GM12878 (cell line): Measurements from ENCODE around the gene KPTN. TPM values are rescaled to one million over a fixed set of nuclear protein-coding genes. Genes with fewer than 3 reads are reported as not detected.

ENCODE experiments used
- ATAC-seq: fragments of 200-7000 bp; cut with Tn5 transposase; 3 replicates; pipeline ENCODE4 v1.9.1; 2020; ENCODE audit warnings: mild to moderate bottlenecking, moderate library complexity
- BruUV-seq: library from RNA; stranded (reverse); fragments of 400-500 nt; replicated peaks from 2 replicates; lab custom pipeline; 2021; lab: Mats Ljungman, UMichigan
- CTCF ChIA-PET: fragments of 300-600 bp; sonication (Branson Sonifier 250); formaldehyde crosslinking; extraction: SDS; loops from one replicate; lab custom pipeline; 2021; ENCODE audit warnings: inconsistent platforms; lab: Yijun Ruan, JAX
- POLR2A ChIA-PET: fragments of 350-600 bp; formaldehyde crosslinking; extraction: SDS; loops from one replicate; lab custom pipeline; 2021; ENCODE audit warnings: inconsistent platforms; lab: Charles Lee
- RAD21 ChIA-PET: fragments of 300-600 bp; sonication (Branson Sonifier 250); formaldehyde crosslinking; loops from one replicate; lab custom pipeline; 2023; ENCODE audit warnings: antibody characterized with exemption; ENCODE audit not compliant: unreplicated experiment; lab: Charles Lee
- SMC1A ChIA-PET: fragments of 300-600 bp; sonication (Branson Sonifier 250); formaldehyde crosslinking; loops from one replicate; lab custom pipeline; 2023; ENCODE audit not compliant: unreplicated experiment, uncharacterized antibody; lab: Charles Lee
- DNase-seq: peaks from one replicate; pipeline ENCODE4 v3.0.0-alpha.2; 2011; ENCODE audit warnings: low read depth, low spot score
- FAIRE-seq: peaks from 3 replicates; lab custom pipeline; 2011; peaks lifted over from hg19 to GRCh38; lab: Jason Lieb, UNC
- H2AFZ ChIP-seq: 2 replicates; pipeline ENCODE4 v1.6.0; 2011; ENCODE audit warnings: low read depth, low read length, control low read depth; ENCODE audit not compliant: control insufficient read depth
- H3K27ac ChIP-seq: 2 replicates; pipeline ENCODE4 v1.5.1; 2011; ENCODE audit warnings: control low read depth; ENCODE audit not compliant: control insufficient read depth, insufficient read depth
- H3K27me3 ChIP-seq, 2 experiments: replicated peaks in 1 of 2; 2 replicates each; pipeline versions ENCODE4 v1.6.0 to v1.6.1; 2011; ENCODE audit warnings: low read length in 1 of 2; ENCODE audit not compliant: control insufficient read depth in 2 of 2, insufficient read depth in 2 of 2
- H3K36me3 ChIP-seq, 2 experiments: 2 replicates each; pipeline ENCODE4 v1.5.1; 2011; ENCODE audit warnings: low read length in 1 of 2; ENCODE audit not compliant: control insufficient read depth in 2 of 2, insufficient read depth in 2 of 2
- H3K4me1 ChIP-seq: 2 replicates; pipeline ENCODE4 v1.6.1; 2011; ENCODE audit warnings: mild to moderate bottlenecking, low read length, moderate library complexity, mixed read lengths; ENCODE audit not compliant: control insufficient read depth, insufficient read depth
- H3K4me2 ChIP-seq: 2 replicates; pipeline ENCODE4 v1.6.0; 2011; ENCODE audit warnings: control low read depth; ENCODE audit not compliant: control insufficient read depth, insufficient read depth
- H3K4me3 ChIP-seq: fragments of 200-600 bp; sonication (generic); 2 replicates; pipeline ENCODE4 v1.5.1; 2016
- H3K79me2 ChIP-seq: 2 replicates; pipeline ENCODE4 v1.6.0; 2011; ENCODE audit warnings: low read length; ENCODE audit not compliant: control insufficient read depth, insufficient read depth
- H3K9ac ChIP-seq: 2 replicates; pipeline ENCODE4 v1.8.0; 2011; ENCODE audit warnings: low read length, control low read depth, mixed read lengths; ENCODE audit not compliant: control insufficient read depth, insufficient read depth
- H3K9me3 ChIP-seq: replicated peaks from 3 replicates; pipeline ENCODE4 v1.5.1; 2011; ENCODE audit warnings: mild to moderate bottlenecking, low read length; ENCODE audit not compliant: control insufficient read depth, insufficient read depth
- H4K20me1 ChIP-seq: 2 replicates; pipeline ENCODE4 v1.6.0; 2011; ENCODE audit not compliant: control insufficient read depth, insufficient read depth
- BMI1 ChIP-seq: fragments of 450-650 bp; IDR thresholded peaks from 2 replicates; pipeline ENCODE4 v1.6.1; 2016; ENCODE audit warnings: mild to moderate bottlenecking, moderate library complexity, borderline replicate concordance
- CHD1 ChIP-seq: IDR thresholded peaks from 2 replicates; pipeline ENCODE4 v1.6.1; 2012; ENCODE audit warnings: low read depth, low read length, improper control_type of control experiment
- EZH2 ChIP-seq: IDR thresholded peaks from 2 replicates; pipeline ENCODE4 v1.6.1; 2012; ENCODE audit warnings: low read depth, mild to moderate bottlenecking, control low read depth, inconsistent platforms, low read length, borderline replicate concordance; ENCODE audit not compliant: control insufficient read depth
- IKZF2 ChIP-seq, 2 experiments: fragments of 450-650 bp; IDR thresholded peaks; 2 replicates each; pipeline ENCODE4 v1.6.1; 2017; ENCODE audit warnings: mild to moderate bottlenecking in 2 of 2, moderate library complexity in 2 of 2
- KAT2A ChIP-seq: conservative IDR thresholded peaks from 2 replicates; pipeline ENCODE4 v1.6.1; 2011; ENCODE audit warnings: low read depth, low read length; ENCODE audit not compliant: control insufficient read depth
- POU2F2 ChIP-seq: IDR thresholded peaks from 3 replicates; pipeline ENCODE4 v1.6.1; 2011; ENCODE audit warnings: low read depth, mild to moderate bottlenecking, low read length, borderline replicate concordance
- SMAD1 ChIP-seq: fragments of 450-650 bp; IDR thresholded peaks from 2 replicates; pipeline ENCODE4 v1.6.1; 2018; ENCODE audit warnings: mild to moderate bottlenecking, low read depth; ENCODE audit not compliant: partially characterized antibody
- ZNF274 ChIP-seq: IDR thresholded peaks from one replicate; pipeline ENCODE4 v1.8.0; 2011; ENCODE audit not compliant: insufficient read length, insufficient read depth
- ZNF384 ChIP-seq: IDR thresholded peaks from 2 replicates; pipeline ENCODE4 v1.6.1; 2012; ENCODE audit warnings: low read depth, mild to moderate bottlenecking, low read length, improper control_type of control experiment, borderline replicate concordance
- ZNF622 ChIP-seq: fragments of 450-650 bp; IDR thresholded peaks from 2 replicates; pipeline ENCODE4 v1.6.1; 2017; ENCODE audit warnings: mild to moderate bottlenecking, inconsistent platforms
- ZSCAN29 ChIP-seq: fragments of 450-650 bp; IDR thresholded peaks from 2 replicates; pipeline ENCODE4 v1.6.1; 2017; ENCODE audit warnings: mild to moderate bottlenecking, moderate library complexity
- WGBS: methylation state at CpG from one replicate; pipeline ENCODE4 v1.1.6; 2016; ENCODE audit warnings: low lambda C conversion rate; ENCODE audit not compliant: insufficient replicate concordance, insufficient coverage; ENCODE audit errors: missing lambda C conversion rate; 5-methylcytosine and 5-hydroxymethylcytosine counted together
- in situ Hi-C: fragments of 300-500 bp; cut with MboI; formaldehyde crosslinking; loops from 9 replicates; pipeline ENCODE4 v1.14.3; 2018; ENCODE audit warnings: mixed read lengths
- intact Hi-C: fragments of 100-400 bp; cut with micrococcal nuclease; formaldehyde crosslinking; loops from one replicate; pipeline ENCODE4 v1.14.2; 2022; ENCODE audit not compliant: unreplicated experiment
- polyA plus RNA-seq, 11 experiments: library from polyadenylated mRNA; depleted of rRNA in 4 of 11; unstranded in 6 of 11; stranded (reverse) in 5 of 11; fragments of >200 nt; fragmentation: Nextera tagmentation in 4 of 11; fragmentation: Illumina TruSeq in 1 of 11; extraction: Ambion mirVana in 4 of 11; extraction: Trizol in 1 of 11; gene quantifications; 1 replicate in 1 of 11; 2 replicates in 10 of 11; pipeline versions ENCODE4 v1.2.1 to v1.2.3, GENCODE V29; 2011 to 2016; ENCODE audit warnings: inconsistent platforms in 2 of 11, missing spikeins in 2 of 11, low read depth in 1 of 11
- total RNA-seq, 4 experiments: library from RNA; depleted of rRNA in 3 of 4; stranded (reverse); fragments of >200 nt in 3 of 4; fragmentation: Illumina TruSeq in 1 of 4; extraction: Trizol in 1 of 4; gene quantifications; 2 replicates each; pipeline versions ENCODE4 v1.2.1 to v1.2.3, GENCODE V29; 2013 to 2021
- TF ChIP-seq, protein P1 (sequence below): IDR thresholded peaks from 2 replicates; pipeline ENCODE4 v1.6.1; 2012; ENCODE audit warnings: low read depth, low read length, improper control_type of control experiment
- TF ChIP-seq, protein P2 (sequence below): fragments of 450-650 bp; conservative IDR thresholded peaks from 2 replicates; pipeline ENCODE4 v1.6.1; 2017; ENCODE audit warnings: mild to moderate bottlenecking, moderate library complexity
- TF ChIP-seq, protein P3 (sequence below): IDR thresholded peaks from 2 replicates; pipeline ENCODE4 v1.6.1; 2011; ENCODE audit warnings: mild to moderate bottlenecking, low read depth, low read length, moderate library complexity; ENCODE audit not compliant: insufficient replicate concordance

KPTN gene
- total and polyA plus RNA-seq, 10 of the 15 experiments (the other 5 are each of a cell fraction or from before 2014, with no cell fraction given): 0.60 to 10.1 (median 6.0) TPM

DNA sequence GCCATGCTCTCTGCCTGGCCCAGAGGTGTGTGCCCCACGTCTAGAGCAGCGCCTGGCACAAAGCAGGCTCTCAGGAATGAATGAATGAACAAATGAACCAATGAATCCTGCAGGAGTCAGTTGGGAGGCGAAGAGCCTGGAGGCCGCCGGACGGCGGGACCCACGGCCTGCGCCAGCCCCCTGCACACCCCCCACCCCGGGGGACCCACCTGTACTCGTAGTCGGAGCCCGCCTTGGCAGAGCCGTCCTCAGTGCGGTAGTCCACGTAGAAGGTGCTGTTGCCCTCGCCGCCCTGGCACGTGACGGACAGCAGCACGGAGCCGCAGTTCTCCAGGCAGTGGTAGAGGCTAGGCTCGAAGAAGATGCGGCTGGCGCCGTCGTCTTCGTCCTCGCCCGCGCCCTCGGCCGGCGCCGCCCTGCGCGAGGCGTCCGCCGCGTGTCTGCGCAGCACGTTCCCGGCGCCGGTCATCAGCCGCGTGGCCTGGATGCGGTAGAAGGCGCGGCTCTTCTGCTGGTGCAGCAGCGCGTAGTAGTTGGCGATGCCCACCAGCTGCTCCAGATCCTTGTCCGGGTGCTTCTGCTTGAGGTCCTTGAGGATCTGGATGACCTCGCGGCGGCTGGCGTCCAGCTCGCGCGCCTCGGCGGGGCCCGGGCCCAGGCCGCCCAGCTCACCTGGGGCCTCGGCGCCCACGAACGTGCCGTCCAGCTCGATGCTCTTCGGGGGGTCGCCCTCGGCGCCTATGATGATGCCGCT is 27.1 kb downstream of the KPTN start:
- no peak overlapping the region for H3K4me3 ChIP-seq
- no peak overlapping the region for H3K9ac ChIP-seq
- no peaks in the 10 kb centered on the region for H3K79me2 ChIP-seq
- H3K4me1 ChIP-seq: no peaks in the 10 kb centered on the region
- DNase-seq (no peak), ATAC-seq (no peak), FAIRE-seq (no peak)
- ChIA-PET CTCF (no interaction called here), POLR2A (no interaction called here), RAD21 (no interaction called here), SMC1A (no interaction called here)
- no peaks in the 10 kb centered on the region for H4K20me1 ChIP-seq
- no peaks in the 10 kb centered on the region for H3K36me3 ChIP-seq
- WGBS: 64% methylated on average over 64 of the region's 77 CpGs
- no peak for TF ChIP-seq KAT2A
- no peak for TF ChIP-seq SMAD1
- TF ChIP-seq, protein P1, sequence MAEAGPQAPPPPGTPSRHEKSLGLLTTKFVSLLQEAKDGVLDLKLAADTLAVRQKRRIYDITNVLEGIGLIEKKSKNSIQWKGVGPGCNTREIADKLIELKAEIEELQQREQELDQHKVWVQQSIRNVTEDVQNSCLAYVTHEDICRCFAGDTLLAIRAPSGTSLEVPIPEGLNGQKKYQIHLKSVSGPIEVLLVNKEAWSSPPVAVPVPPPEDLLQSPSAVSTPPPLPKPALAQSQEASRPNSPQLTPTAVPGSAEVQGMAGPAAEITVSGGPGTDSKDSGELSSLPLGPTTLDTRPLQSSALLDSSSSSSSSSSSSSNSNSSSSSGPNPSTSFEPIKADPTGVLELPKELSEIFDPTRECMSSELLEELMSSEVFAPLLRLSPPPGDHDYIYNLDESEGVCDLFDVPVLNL: no peak
- no peak for TF ChIP-seq CHD1
- TF ChIP-seq ZNF622: no peak
- TF ChIP-seq, protein P2, sequence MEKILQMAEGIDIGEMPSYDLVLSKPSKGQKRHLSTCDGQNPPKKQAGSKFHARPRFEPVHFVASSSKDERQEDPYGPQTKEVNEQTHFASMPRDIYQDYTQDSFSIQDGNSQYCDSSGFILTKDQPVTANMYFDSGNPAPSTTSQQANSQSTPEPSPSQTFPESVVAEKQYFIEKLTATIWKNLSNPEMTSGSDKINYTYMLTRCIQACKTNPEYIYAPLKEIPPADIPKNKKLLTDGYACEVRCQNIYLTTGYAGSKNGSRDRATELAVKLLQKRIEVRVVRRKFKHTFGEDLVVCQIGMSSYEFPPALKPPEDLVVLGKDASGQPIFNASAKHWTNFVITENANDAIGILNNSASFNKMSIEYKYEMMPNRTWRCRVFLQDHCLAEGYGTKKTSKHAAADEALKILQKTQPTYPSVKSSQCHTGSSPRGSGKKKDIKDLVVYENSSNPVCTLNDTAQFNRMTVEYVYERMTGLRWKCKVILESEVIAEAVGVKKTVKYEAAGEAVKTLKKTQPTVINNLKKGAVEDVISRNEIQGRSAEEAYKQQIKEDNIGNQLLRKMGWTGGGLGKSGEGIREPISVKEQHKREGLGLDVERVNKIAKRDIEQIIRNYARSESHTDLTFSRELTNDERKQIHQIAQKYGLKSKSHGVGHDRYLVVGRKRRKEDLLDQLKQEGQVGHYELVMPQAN: no peak
- TF ChIP-seq IKZF2 (IDR thresholded peaks at IDR 0.05): no peak
- TF ChIP-seq, protein P3, sequence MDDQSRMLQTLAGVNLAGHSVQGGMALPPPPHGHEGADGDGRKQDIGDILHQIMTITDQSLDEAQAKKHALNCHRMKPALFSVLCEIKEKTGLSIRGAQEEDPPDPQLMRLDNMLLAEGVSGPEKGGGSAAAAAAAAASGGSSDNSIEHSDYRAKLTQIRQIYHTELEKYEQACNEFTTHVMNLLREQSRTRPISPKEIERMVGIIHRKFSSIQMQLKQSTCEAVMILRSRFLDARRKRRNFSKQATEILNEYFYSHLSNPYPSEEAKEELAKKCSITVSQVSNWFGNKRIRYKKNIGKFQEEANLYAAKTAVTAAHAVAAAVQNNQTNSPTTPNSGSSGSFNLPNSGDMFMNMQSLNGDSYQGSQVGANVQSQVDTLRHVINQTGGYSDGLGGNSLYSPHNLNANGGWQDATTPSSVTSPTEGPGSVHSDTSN: no peak
- TF ChIP-seq EZH2: no peak
- no peak for TF ChIP-seq ZNF384
- no peak for TF ChIP-seq ZNF274
- no peak for TF ChIP-seq ZSCAN29
- no peak for TF ChIP-seq POU2F2
- no peak for TF ChIP-seq BMI1
- intact Hi-C loops: no loop called here
- no peak overlapping the region for H3K27ac ChIP-seq
- no TSS peak for BruUV-seq
- in situ Hi-C loops: no loop called here
- H3K4me2 ChIP-seq: no peak overlapping the region
- H3K9me3 ChIP-seq: no peaks in the 10 kb centered on the region; the same call in 2 of the 3 replicates
- H2AFZ ChIP-seq: no peak overlapping the region
- no peaks in the 10 kb centered on the region; a peak in 4 of 4 replicates for H3K27me3 ChIP-seq
